Measurements from ENCODE around the gene LMBR1L.

The LMBR1L gene

GRCh38 chr12:49121047-49121696, 10.5 kb upstream of the LMBR1L start:
- no peak for DNase-seq (ENCODE audit: low read depth in 2 of 2, low spot score in 1 of 2)

- DNase-seq (ENCODE audit: low read depth in 2 of 2, low spot score in 1 of 2) = no peak
These were observed 559 bp upstream of the LMBR1L start for GRCh38 chr12:49111206-49111605.

- no peak for DNase-seq (ENCODE audit: low read depth in 2 of 2, low spot score in 1 of 2)
These were observed 795 bp downstream of the LMBR1L start for GRCh38 chr12:49109641-49110463.

GRCh38 chr12:49108958-49109404, 1.7 kb downstream of the LMBR1L start:
- DNase-seq (ENCODE audit: low read depth in 2 of 2, low spot score in 1 of 2) = no peak

- no peak for DNase-seq (ENCODE audit: low read depth in 2 of 2, low spot score in 1 of 2)
These were observed 5.1 kb downstream of the LMBR1L start for GRCh38 chr12:49105504-49106084.

GRCh38 chr12:49104822-49105221, 5.8 kb downstream of the LMBR1L start:
- DNase-seq (ENCODE audit: low read depth in 2 of 2, low spot score in 1 of 2) = no peak

- DNase-seq (ENCODE audit: low read depth in 2 of 2, low spot score in 1 of 2) = no peak
These were observed 10.3 kb downstream of the LMBR1L start for GRCh38 chr12:49100380-49100779.

- DNase-seq (ENCODE audit: low read depth in 2 of 2, low spot score in 1 of 2) = no peak
These were observed 11.9 kb downstream of the LMBR1L start for GRCh38 chr12:49098703-49099102.

GRCh38 chr12:49098035-49098451, 12.6 kb downstream of the LMBR1L start:
- DNase-seq (ENCODE audit: low read depth in 2 of 2, low spot score in 1 of 2) = peak in 1 of 2 donors; percentile 44

GRCh38 chr12:49097381-49097780, 13.3 kb downstream of the LMBR1L start:
- DNase-seq (ENCODE audit: low read depth in 2 of 2, low spot score in 1 of 2) = no peak

- no peak for DNase-seq (ENCODE audit: low read depth in 2 of 2, low spot score in 1 of 2)
These were observed 15.7 kb downstream of the LMBR1L start for GRCh38 chr12:49094975-49095365.

- no peak for DNase-seq (ENCODE audit: low read depth in 2 of 2, low spot score in 1 of 2)
These were observed 16.3 kb downstream of the LMBR1L start, which contains the start of gene DHH for GRCh38 chr12:49094160-49094974. Gene DHH (minus strand): TSS chr12:49094801. CDS start chr12:49094512, 289 bp downstream.

- DNase-seq (ENCODE audit: low read depth in 2 of 2, low spot score in 1 of 2) = no peak
These were observed 16.9 kb downstream of the LMBR1L start for GRCh38 chr12:49093792-49094159.

- no peak for DNase-seq (ENCODE audit: low read depth in 2 of 2, low spot score in 1 of 2)
These were observed 17.7 kb downstream of the LMBR1L start for GRCh38 chr12:49092816-49093406.

- DNase-seq (ENCODE audit: low read depth in 2 of 2, low spot score in 1 of 2) = peak in 1 of 2 donors; percentile 16
These were observed 18.4 kb downstream of the LMBR1L start for GRCh38 chr12:49092086-49092815.

- DNase-seq (ENCODE audit: low read depth in 2 of 2, low spot score in 1 of 2) = no peak
These were observed 18.9 kb downstream of the LMBR1L start for GRCh38 chr12:49091836-49092085.

GRCh38 chr12:49091056-49091835, 19.4 kb downstream of the LMBR1L start:
- no peak for DNase-seq (ENCODE audit: low read depth in 2 of 2, low spot score in 1 of 2)

- DNase-seq (ENCODE audit: low read depth in 2 of 2, low spot score in 1 of 2) = no peak
These were observed 20.6 kb downstream of the LMBR1L start for GRCh38 chr12:49089821-49090773.

GRCh38 chr12:49088932-49089330, 21.7 kb downstream of the LMBR1L start:
- no peak for DNase-seq (ENCODE audit: low read depth in 2 of 2, low spot score in 1 of 2)

Data from stimulated activated CD8-positive, alpha-beta memory T cell treated with anti-CD3 and anti-CD28 coated beads, Interleukin-4, amount 100 ng/mL, for 1 hour (primary cell).